SK-MEL-5 (cell line): ENCODE results near the gene HS6ST1. TPM values are rescaled to one million over a fixed set of nuclear protein-coding genes. Genes with fewer than 3 reads are reported as not detected.
"Not testable (repeated sequence)": the region's sequence is repeated elsewhere in the genome, so short reads cannot be mapped to it uniquely, and the experiment has no call there.

Experiments
- DNase-seq: peaks from one replicate; pipeline ENCODE4 v3.0.0-alpha.2; 2016; ENCODE audit warnings: low read depth, low spot score
- in situ Hi-C: cut with HindIII; loops from 2 replicates; pipeline ENCODE4 v1.10.0; 2016; ENCODE audit warnings: low sequenced_read_pairs, high pct_unique_total_duplicates, low pct_unique_long_range_greater_than_20kb
- total RNA-seq: library from RNA; depleted of rRNA; stranded (reverse); fragments of >200 nt; shearing (Covaris generic); gene quantifications from 2 replicates; pipeline ENCODE4 v1.2.3, GENCODE V29; 2014

The HS6ST1 gene
- total RNA-seq, 1 experiment from 2014 or later: 6.0 TPM

- in situ Hi-C loops: not testable (repeated sequence)
These were observed 50.1 kb downstream of the HS6ST1 start for GRCh38 chr2:128268611-128269010.

DNA sequence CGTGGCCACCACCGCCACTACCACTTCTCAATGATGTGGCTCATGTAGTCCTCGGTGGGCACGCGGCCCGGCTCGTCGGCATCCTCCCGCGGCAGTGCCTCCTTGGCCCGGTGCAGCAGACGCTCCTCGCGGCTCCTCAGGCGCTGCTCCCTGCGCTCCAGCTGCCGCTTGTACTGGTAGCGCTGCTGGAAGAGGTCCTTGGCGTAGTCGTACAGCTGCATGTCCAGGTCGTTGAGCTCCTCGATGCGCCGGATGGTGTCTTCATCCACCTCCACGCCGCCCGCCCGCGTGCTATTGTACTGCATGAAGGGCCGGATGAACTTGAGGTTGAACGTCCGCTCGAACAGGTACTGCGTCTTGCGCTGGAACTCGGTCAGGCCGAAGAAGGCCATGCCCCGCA lies 50.5 kb downstream of the HS6ST1 start:
- in situ Hi-C loops, DNase-seq: not testable (repeated sequence)

More at GRCh38 chr2:128268611-128269010, 50.1 kb downstream of the HS6ST1 start:
- not testable (repeated sequence) for DNase-seq

GRCh38 chr2:128267649-128268048 lies 51.0 kb downstream of the HS6ST1 start:
- in situ Hi-C loops, DNase-seq: not testable (repeated sequence)

GRCh38 chr2:128267197-128267596 lies 51.5 kb downstream of the HS6ST1 start:
- DNase-seq, in situ Hi-C loops: not testable (repeated sequence)

DNA sequence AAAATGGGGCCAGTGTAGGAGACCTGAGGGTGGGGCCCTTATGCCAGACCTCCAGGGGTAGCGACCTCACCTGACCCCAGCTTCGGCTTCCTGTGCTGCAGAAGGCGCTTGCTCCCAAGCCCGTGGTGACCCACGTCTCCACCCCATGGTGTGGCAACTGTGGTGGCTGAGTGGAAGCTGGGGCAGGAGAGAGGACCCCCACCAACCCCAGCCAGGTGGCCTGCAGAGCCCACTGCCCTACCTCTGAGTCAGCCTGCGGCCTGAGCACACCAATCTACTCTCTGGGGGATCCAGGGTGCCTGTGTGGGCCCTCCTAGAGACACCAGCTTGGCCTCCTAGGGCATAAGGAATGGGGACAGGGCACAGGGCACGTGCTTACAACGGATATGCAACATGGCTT lies 52.2 kb downstream of the HS6ST1 start:
- in situ Hi-C loops, DNase-seq: not testable (repeated sequence)

DNA sequence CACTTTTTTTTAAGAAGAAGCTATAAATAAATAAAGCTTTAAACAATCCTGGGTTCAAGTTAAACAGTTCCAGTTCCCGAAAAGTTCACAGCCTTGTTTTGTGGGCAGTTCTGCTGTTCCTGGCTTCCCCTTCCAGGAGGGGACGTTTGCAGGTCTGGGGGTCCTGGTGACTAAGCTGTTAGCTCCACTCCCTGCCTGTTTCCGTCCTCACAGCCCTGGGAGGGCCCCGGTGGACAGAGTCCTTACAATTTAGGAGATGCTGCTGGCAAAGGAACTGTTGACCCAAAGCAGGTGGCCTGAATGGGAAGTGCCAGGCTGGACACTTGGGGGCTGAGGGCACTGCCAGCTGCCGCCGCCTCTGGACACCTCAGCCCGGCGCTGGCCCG lies 53.1 kb downstream of the HS6ST1 start:
- in situ Hi-C loops, DNase-seq: not testable (repeated sequence)

- in situ Hi-C loops: no loop called here
- DNase-seq: no peak
These were observed 53.6 kb downstream of the HS6ST1 start for GRCh38 chr2:128264881-128265607.

- DNase-seq: no peak
- in situ Hi-C loops: no loop called here
These were observed 54.8 kb downstream of the HS6ST1 start for GRCh38 chr2:128263902-128264331.

- in situ Hi-C loops: no loop called here
- DNase-seq: no peak
These were observed 56.1 kb downstream of the HS6ST1 start for GRCh38 chr2:128262315-128263253.

DNA sequence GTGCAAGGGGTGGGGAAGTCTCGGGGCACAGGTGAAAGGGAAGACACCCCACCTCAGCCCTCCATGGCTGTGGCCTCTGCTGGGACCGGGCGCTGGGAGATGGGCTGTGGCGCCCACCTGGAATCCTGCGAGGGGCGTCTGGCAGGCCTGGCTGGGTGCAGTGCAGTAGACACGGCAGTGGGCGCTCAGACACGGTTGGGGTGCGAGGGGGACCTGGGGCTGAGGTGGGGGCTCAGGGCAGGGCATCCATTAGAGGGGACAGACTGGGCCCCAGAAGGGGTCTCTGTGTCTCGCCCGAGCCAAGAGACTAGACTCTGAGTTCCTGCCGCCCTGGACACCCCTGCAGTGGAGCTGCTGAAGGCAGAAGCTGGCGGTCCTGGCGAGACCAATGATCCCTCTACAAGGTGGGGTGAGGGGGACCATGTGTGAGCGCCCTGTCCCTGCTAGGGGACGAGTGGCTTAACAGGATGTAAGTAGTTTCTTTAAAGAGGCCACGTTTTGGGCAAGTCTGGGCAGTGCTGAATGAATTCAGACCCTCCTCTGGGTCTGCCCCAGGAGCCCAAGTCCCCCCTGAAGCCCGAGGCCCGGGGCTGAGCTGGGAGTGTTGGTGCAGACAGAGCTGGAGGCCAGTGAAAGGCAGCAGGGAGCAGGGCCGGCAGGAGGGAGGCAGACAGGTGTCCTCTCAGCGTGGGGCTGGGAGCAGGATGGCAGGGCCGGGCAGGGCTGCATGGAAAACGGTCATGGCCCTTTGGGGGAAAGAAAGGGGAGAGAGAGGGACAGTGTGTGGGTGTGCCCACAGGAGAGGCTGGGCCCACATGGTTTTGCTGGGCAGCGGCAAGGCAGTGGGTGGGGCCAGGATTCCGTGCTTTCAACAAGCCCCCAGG lies 57.2 kb downstream of the HS6ST1 start:
- no peak for DNase-seq
- in situ Hi-C loops: no loop called here

GRCh38 chr2:128260239-128261138 lies 58.2 kb downstream of the HS6ST1 start:
- peak; percentile 85 for DNase-seq
- in situ Hi-C loops: no loop called here

GRCh38 chr2:128259585-128259984 lies 59.1 kb downstream of the HS6ST1 start:
- DNase-seq: no peak
- in situ Hi-C loops: no loop called here

GRCh38 chr2:128258218-128258617 lies 60.5 kb downstream of the HS6ST1 start:
- no peak for DNase-seq
- in situ Hi-C loops: no loop called here

- DNase-seq: no peak
- in situ Hi-C loops: no loop called here
These were observed 66.2 kb downstream of the HS6ST1 start for GRCh38 chr2:128252501-128252900.

DNA sequence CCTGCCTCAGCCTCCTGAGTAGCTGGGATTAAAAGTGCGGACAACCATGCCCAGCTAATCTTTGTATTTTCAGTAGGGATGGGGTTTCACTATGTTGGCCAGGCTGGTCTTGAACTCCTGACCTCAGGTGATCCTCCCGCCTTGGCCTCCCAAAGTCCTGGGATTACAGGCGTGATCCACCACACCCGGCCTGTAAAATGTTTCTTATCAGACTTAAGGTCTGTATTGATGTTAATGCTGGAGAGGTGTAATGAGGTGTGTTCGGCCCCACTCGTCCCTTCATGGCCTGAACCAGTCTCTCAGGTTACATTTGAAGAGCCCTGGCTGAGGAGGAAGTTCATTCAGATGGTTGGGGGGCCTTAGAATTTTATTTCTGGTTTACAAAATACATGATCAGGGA lies 66.6 kb downstream of the HS6ST1 start:
- DNase-seq, in situ Hi-C loops: not testable (repeated sequence)

DNA sequence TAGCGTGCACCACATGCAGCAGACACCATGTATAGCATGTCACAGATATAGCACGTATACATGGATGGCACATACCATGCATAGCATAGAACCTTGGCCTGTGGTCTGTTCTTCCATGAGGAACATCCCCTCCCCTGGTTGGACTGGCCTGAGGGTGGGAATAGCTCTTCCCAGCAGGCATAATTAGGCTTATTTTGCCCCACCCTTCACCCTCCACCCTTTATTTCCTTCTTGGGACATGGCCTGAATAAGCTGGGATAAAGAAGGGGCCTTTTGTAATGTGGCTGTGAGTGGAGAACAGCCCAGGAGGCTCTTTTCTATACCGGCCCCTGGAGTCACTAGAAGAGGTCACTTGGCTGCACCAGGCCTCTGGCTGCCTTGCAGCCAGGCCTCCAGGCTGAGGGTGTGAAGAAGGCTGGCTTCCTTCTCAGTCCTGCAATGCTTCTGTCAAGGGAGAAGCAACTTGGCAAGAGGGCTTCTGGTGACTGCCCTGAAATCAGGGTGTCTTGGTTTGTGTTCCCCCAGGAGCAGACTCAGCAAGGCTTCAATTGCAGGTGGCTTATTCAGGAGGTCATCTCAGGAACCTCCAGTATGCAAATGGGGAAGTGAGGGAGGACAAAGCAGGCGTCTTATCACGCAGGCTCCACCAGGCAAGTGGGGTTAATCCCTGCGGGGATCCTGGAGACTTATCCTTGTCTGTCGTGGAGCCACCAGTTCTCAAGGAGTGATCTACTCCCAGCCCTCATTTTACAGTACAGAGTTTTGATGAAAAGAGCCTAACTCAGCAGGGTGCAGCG lies 68.2 kb downstream of the HS6ST1 start:
- no peak for DNase-seq
- in situ Hi-C loops: no loop called here
